ENCODE measurements around the gene CAMSAP1.

GRCh38 chr9:135768516-135769218 is 138.7 kb downstream of the CAMSAP1 start:
- TF ChIP-seq CTCF (IDR thresholded peaks at IDR 0.05; ENCODE audit: low read depth, low read length) = no peak
- TF ChIP-seq EZH2phosphoT487 (IDR thresholded peaks at IDR 0.05; ENCODE audit: low read depth) = no peak

Data from OCI-LY3 (cell line).